Embryonic facial prominence (tissue), 1 donor: ENCODE results near the gene FOXD4L6.
"Not testable (repeated sequence)": the region's sequence is repeated elsewhere in the genome, so short reads cannot be mapped to it uniquely, and the experiment has no call there.

Source experiments
- DNase-seq: peaks from one replicate; pipeline ENCODE4 v3.0.0-alpha.2; 2016; ENCODE audit errors: extremely low spot score

FOXD4L6 gene

DNA sequence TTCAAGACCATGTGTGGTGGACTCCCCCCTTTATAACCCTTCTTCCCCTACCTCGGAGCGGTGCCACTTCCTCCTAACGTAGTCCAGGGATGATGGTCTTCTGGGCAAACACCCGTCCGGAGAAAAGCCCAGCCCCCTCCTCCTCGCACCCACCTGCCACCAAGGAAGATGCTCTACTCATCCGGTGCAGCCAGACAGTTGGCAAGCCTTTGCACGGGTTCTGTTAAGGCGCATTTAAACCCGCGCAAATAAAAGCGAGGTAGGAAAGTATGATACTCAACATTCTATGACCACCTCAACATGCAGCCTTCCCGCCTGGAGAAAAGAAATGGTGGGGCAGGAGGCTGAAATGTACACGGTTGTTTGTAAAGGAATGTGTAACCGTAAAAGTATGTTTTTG, at the start of gene FOXD4L6:
FOXD4L6 (minus strand) TSS at position 101 of the 400 bp plus-strand sequence. CDS start 298 bp downstream, outside the sequence.
- DNase-seq: not testable (repeated sequence)

DNA sequence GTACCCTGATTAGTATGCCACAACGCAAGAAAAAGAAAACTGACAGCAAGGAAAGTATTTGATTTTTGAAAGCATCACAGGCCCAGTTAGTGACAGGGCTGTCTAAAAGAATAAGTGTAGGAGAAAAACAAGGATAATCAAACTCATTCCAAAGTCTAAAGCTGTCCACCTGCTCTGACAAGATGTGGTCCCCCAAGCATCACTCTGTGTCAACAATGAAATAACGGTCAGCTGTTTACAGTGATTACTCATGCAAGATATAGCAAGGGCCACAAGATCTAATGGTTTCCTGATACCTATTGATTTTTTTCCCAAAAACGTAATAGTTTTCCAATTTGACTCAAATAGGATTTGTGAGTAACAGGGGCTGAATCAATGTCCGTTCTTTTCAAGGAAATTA, 46.5 kb upstream of the FOXD4L6 start:
- not testable (repeated sequence) for DNase-seq

DNA sequence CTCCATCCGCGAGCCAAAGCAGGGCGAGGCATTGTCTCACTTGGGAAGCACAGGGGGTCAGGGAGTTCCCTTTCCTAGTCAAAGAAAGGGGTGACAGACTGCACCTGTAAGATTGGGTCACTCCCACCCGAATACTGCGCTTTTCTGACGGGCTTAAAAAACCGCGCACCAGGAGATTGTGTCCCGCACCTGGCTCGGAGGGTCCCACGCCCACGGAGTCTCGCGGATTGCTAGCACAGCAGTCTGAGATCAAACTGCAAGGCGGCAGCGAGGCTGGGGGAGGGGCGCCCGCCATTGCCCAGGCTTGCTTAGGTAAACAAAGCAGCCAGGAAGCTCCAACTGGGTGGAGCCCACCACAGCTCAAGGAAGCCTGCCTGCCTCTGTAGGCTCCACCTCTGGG, 21.6 kb upstream of the FOXD4L6 start:
- DNase-seq: not testable (repeated sequence)

DNA sequence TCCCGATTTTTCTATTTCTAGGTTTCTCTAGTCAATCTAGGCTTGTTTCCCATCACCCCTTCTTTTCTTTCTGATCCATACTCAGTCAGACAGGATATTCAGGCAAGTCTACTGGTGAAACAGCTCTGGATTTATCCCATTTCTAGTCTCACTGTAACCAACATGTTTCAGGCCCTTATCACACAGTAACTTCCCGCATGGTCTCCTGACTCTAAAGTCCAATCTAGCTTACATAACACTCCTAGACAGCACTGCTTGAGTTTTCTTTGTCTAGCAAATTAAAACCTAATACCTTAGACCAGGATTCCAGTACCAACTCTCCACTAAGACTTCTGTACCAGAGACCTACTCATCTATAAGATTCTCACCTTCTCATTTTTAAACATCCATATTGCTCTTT, 13.4 kb upstream of the FOXD4L6 start:
- DNase-seq: not testable (repeated sequence)

DNA sequence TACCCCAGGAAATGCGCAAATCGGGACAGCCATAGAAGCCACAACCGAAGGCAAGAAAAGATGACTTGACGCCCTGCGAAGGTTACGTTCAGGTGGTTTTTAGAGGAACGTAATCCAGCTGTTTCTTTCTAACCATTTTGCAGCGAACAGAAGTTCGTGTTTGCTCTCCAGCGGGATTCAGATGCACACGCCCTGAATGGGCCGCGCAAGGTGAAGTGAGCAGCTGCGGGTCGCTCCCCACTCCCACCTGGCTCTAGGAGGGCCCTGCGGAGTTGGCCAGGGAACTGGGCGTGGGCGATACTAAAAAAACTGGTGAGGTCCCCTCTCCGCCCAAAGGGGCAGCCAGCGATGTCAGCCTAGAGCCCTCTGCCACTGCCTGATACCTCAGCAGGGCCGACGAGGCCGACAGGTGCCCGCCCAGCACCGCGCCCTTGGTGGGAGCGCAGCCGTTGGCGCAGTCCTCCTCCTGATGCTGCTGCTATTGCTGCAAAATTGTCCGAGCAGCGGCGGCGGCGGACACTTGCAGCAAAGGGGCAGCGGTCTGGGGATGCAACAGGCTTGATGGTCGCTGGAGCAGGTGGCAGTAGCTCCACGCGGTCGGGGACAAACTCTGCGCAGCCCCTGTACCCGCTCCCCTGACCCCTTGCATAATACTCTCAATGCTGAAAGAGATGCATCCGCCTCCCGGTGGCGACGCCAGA, 1.6 kb downstream of the FOXD4L6 start:
- not testable (repeated sequence) for DNase-seq

DNA sequence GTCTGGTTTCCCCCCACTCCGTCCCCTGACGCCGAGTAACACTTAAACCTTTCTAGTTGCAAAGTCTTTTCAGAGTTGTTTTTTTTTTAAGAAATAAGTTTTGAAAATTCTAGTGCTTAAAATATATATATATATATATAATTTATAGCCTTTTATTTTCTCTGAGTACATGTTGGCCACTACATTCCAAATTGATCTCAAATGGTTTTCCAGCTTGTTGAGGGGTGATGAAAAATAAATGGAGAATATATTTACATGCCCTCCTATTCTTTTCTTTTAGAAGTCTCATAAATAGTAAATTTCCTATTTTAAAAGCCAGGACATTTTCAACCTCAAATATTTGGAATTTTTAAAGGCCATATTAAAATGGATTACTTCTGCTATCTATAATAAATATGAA, 2.5 kb downstream of the FOXD4L6 start:
- not testable (repeated sequence) for DNase-seq

DNA sequence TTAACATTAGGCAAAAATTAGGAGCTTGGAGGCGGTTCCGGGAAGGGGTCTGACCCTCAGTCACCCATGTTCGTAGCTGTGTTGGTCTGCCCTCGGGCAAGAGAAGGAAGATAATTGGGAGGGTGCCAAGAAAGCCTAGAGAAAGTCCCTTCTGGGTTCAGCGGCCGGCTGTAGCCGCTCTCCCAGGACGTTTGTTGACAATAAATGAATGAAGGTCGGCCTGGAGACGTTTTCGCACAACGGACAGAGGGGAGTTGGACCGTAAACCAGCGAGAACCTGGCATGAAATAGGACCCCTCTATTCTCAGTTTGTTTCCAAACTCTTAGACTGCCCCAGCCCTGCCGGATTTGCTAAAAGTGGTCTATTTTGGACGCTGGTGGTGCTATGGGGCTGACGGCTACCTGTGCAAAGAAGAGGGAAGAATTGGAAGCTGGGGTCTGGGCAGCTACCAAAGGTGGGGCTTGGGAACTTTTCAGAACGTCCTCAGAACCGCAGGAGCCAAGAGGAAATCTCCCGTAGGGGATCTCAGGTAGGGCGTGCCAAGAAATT, 3.3 kb downstream of the FOXD4L6 start:
- DNase-seq: not testable (repeated sequence)

DNA sequence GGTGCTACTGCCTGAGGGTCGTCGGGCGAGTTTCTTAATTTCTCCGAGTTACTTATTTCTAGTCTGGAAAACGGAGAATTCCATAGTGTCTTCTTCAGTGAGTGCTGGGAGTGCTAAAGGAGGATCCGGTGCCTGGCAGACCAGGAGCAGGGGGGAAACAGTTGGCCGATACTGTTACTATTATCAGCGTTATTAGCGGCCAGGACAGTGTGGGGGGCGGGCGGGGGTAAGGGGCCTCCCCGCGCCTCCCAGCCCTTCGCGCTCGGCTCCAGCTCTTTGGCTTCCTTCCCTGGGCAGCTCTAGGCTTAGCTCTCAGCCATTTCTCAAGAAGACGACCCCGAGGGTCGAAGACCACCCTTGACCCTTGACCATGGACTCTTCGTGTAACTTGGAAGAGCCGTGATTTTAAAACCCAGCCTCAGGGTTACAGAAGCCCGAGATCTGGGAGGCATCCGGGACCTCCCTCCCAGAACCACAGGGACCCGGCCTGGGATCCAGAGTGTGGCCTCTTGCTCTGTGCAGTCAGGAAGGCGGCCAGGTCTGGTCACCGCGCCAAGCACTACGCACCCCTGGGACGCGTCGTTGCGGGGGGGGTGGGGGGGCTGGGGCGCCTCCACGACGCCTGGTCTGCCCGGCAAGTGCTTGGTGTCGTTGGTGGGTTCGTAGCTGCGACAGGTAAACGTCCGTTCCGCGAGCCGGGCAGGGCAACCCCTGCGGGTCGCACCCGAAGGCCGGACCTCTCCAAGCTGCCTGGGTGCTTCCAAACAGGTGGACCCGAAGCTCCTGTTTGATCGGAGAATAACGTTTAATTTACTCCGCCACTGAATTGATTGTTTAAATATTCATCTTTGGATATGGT, 4.0 kb downstream of the FOXD4L6 start:
- DNase-seq: not testable (repeated sequence)

DNA sequence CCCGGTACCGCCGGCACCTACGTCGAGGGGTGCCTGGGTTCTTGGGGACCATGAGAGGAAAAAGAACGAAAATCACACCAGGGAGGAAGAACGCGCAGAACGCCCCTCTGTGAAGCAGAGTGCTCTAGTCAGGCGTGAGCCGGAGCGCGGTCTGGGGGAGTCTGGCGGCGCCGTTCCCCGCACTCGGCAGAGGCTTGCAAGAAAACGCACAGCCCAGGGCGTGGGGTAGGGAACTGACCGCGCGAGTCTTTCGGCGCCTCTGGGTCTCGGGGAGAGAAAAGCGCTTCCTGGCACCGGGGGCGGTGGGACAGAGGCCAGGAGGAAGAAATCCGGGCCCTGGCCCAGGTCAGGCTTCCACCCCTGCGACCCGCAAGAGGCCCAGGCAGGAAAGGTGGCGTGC, 4.7 kb downstream of the FOXD4L6 start:
- not testable (repeated sequence) for DNase-seq

DNA sequence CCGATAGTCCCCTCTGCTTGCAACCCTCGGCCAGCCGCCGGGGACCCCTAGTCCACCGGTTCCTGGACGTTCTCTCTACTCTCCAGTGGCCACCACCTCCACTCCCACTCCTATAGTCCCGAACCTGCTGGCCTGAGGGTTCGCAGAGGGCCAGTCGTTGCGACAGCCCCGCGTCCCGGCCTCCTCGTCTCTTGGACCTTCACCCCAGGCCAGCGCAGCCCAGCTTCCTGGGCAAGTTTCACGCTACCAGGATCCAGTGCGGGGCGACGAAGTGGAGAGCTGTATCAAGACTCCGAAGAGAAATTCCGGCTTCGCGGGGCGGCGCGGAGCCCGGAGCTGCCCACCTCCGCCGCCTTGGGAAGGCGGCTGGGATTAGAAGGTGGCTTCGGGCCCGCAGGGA, 5.1 kb downstream of the FOXD4L6 start:
- not testable (repeated sequence) for DNase-seq

DNA sequence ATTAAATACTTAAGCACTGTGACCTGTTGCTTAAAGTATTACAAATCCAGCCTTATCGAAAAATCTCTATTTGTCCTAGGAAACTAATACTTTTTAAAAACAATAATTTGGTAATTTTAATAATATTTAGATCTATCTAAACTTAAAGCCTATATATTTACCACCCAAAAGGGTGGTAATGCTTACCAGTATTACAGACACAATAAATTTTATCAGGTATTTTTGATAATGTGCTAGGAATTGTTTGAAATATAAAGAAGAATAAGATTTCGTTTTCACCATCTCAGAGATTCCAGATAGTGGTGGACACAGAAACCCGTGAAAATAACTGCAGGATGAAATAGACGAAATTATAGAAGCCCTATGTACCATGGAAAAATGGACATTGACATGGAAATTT, 7.8 kb downstream of the FOXD4L6 start:
- not testable (repeated sequence) for DNase-seq

DNA sequence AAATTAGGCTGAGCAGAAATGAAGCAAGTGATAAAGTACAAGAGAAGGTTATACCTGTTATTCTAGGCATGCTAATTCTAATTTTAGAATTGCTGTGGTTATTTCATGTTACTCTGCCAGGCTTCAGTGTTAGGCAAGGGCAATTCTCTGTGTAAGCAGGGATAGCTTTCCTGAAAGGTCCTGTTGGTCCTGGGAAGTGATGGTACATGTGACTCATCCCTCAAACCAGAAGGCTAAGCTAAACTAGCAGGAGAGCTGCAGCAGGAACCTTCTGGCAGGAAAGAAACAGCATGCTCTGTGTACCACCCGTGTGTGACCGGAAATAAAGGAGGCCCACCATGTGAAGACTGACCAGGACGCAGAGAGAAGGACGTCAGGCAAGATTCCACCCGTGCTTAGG, 8.8 kb downstream of the FOXD4L6 start:
- DNase-seq: not testable (repeated sequence)

DNA sequence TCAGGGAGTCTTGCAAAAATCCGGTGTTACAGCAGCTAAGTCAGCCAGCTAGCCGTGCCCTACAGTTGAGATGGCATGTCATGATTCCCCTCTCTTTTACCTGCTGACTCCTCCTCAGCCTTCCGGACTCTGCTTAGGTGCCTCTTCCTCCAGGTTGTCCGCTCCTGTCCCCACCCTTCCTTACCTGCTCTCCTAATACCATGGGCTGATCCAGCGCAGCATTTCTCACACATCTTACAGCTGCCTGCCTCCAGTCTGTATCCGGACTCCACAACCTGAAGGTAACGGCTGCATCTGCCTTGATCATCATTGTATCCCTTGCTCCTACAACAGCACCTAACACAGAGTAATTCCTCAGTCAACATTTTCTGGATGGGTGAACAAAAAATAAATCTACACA, 9.2 kb downstream of the FOXD4L6 start:
- DNase-seq: not testable (repeated sequence)

DNA sequence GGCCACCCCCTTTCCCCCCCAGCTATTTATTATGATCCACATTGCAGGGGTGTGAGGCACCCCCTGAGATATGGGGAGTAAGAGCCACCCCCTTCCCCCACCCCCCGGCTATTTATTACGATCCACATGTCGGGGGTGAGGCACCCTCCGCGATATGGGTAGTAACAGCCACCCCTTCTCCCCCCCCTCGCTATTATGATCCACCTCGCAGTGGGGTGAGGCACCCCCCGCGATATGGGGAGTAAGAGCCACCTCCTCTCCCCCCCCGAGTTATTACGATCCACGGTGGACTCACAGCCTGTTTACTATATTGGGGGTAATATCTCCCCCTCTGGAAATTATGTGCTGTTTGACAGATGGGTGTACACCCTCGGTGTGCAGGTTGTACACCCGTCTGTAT, 15.1 kb downstream of the FOXD4L6 start:
- DNase-seq: not testable (repeated sequence)

DNA sequence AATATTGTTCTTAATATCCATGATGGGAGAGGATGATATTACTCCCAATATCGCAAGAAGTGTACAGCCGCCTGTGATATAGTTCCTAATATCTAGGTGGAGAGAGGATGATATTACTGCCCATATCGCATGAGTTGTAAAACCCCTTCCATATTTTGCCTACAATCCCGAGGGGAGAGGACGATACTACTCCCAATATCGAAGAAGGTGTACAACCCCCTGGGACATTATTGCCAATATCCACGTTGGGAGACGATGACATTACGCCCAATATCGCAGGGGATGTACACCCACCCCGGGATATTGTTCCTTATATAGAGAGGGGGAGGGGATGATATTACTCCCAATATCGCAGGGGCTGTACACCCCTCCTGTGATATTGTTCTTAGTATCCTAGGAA, 17.1 kb downstream of the FOXD4L6 start:
- DNase-seq: not testable (repeated sequence)

DNA sequence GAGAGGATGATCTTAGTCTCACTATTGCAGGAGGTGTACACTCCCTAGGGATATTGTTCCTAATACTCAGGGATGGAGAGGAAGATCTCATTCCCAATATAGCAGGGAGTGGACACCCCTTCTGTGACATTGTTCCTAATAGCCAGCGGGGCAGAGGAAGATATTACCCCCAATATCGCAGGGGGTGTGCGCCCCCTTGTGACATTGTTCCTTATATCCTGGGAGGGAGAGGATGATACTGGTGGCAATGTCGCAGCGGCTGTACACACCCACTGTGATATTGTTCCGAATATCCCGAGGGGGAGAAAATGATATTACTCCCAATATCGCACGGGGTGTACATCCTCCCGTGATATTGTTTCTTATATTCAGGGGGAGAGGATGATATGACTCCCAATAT, 17.6 kb downstream of the FOXD4L6 start:
- not testable (repeated sequence) for DNase-seq

DNA sequence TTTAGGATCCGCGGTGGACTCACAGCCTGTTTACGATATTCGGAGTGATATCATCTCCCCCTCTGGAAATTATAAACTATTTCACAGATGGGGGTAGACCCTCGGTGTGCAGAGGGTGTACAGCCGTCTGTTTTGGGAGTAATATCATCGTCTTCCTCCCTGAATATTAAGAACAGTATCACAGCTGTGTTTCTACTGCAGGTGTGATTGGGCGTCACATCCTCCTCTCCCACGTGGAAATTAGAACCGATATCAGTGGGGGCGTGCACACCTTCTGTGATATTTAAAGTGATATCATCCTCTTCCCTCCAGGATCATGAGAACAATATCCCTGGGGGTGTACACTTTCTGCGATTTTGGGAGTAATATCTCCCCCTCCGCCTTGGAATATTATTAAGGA, 19.2 kb downstream of the FOXD4L6 start:
- not testable (repeated sequence) for DNase-seq

DNA sequence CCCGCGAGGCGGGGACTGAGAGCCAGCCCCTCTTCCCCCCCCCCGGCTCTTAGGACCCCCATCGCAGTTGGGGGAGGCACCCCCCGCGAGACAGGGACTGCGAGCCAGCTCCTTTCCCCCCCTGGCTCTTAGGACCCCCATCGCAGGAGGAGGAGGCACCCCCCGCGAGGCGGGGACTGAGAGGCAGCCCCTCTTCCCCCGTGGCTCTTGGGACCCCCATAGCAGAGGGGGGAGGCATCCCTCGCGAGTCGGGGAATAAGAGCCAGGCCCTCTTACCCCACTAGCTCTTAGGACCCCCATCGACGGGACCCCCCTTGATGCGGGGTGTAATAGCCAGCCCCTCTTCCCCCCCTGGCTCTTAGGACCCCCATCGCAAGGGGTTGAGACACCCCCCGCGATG, 19.7 kb downstream of the FOXD4L6 start:
- DNase-seq: not testable (repeated sequence)

DNA sequence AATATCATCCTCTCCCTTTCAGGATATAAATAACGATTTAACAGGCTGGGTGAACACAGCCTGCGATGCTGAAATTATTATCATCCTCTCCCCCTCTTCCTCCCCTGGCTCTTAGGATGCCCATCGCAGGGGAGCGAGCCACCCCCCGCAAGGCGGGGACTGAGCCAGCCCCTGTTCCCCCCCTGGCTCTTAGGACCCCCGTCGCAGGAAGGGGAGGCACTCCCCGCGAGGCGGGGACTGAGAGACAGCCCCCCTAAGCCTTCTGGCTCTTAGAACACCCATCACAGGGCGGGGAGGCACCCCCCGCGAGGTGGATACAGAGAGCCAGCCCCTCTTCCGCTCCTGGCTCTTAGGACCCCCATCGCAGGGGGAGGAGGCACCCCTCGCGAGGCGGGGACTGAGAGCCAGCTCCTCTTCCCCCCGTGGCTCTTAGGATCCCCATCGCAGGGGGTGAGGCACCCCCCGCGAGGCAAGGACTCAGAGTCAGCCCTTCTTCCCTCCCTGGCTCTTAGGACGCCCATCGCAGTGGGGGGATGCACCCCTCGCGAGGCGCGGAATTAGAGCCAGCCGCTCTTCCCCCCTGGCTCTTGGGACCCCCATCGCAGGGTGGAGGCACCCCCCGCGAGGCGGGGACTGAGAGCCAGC, 21.9 kb downstream of the FOXD4L6 start:
- not testable (repeated sequence) for DNase-seq

DNA sequence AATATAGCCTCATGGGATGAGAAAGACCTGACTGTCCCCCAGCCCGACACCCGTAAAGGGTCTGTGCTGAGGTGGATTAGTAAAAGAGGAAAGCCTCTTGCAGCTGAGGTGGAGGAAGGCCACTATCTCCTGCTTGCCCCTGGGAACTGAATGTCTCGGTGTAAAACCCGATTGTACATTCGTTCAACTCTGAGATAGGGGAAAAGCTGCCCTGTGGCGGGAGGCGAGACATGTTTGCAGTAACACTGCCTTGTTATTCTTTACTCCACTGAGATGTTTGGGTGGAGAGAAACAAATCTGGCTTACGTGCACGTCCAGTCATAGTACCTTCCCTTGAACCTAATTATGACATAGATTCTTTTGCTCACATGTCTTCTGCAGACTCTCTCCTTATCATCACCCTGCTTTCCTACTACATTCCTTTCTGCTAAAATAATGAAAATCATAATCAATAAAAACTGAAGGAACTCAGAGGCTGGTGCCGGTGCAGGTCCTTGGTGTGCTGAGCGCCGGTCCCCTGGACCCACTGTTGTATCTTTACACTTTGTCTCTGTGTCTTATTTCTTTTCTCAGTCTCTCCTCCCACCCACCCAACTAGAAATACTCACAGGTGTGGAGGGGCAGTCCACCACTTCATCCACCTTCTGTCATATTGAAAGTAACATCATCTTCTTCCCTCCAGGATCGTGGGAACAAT, 22.8 kb downstream of the FOXD4L6 start:
- not testable (repeated sequence) for DNase-seq

DNA sequence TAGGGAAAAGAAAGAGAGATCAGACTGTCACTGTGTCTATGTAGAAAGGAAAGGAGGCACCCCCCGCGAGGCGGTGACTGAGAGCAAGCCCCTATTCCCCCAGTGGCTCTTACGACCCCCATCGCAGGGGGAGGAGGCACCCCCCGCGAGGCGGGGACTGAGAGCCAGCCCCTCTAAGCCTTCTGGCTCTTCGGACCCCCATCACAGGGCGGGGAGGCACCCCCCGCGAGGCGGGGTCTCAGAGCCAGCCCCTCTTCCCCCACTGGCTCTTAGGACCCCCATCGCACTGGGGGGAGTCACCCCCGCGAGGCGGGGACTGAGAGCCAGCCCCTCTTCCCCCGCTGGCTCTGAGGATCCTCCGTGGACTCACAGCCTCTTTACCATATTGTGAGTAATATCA, 23.9 kb downstream of the FOXD4L6 start:
- not testable (repeated sequence) for DNase-seq
